Measurements from ENCODE around the gene CREB5. TPM values are rescaled to one million over a fixed set of nuclear protein-coding genes. Genes with fewer than 3 reads are reported as not detected.

Gene CREB5
- total and polyA plus RNA-seq, 2 of the 13 experiments (the other 11 are each of a cell fraction or from before 2014, with no cell fraction given): 0.38 to 0.71 TPM

GRCh38 chr7:28479507-28479947 is 67.2 kb downstream of the CREB5 start:
- in situ Hi-C loops (cut with HindIII; ENCODE audit: extremely low pct_ligation_motif_present, low pct_unique_long_range_greater_than_20kb): no loop called here
- CTCF ChIA-PET (ENCODE audit: low intra/inter-chr PET ratio, low total read pairs): no interaction called here

GRCh38 chr7:28480595-28480994 is 68.3 kb downstream of the CREB5 start:
- FAIRE-seq (no peak), DNase-seq (ENCODE audit: low spot score) (no peak), ATAC-seq (no peak)
- no peak overlapping the region for H3K4me2 ChIP-seq (ENCODE audit: low read depth, low read length)
- intact Hi-C loops (cut with micrococcal nuclease; ENCODE audit: unreplicated experiment) (no loop called here), in situ Hi-C loops (cut with HindIII; ENCODE audit: extremely low pct_ligation_motif_present, low pct_unique_long_range_greater_than_20kb) (no loop called here)
- H3K4me1 ChIP-seq (ENCODE audit: insufficient read depth, low read length): no peaks in the 10 kb centered on the region
- H3K27ac ChIP-seq (ENCODE audit: extremely low read length, insufficient read depth, low read length): no peak overlapping the region
- WGBS (ENCODE audit: low lambda C conversion rate): 77% methylated on average over 3 of the region's 3 CpGs
- no peak overlapping the region for H3K4me3 ChIP-seq (replicated peaks in 1 of 3; ENCODE audit: insufficient read depth in 1 of 3, low read depth in 2 of 3, low read length in 3 of 3)
- no peaks in the 10 kb centered on the region for H3K79me2 ChIP-seq (ENCODE audit: insufficient read depth, low read length)
- POLR2A ChIA-PET: no interaction called here
- H4K20me1 ChIP-seq (ENCODE audit: insufficient read depth, low read length): no peaks in the 10 kb centered on the region
- no peaks in the 10 kb centered on the region for H3K36me3 ChIP-seq (replicated peaks in 1 of 2; ENCODE audit: control insufficient read depth in 1 of 2, insufficient read depth in 2 of 2, low read length in 2 of 2)
- no peak overlapping the region for H3K9ac ChIP-seq (ENCODE audit: insufficient read depth, low read depth, low read length)
- TF ChIP-seq SMARCE1 (IDR thresholded peaks at IDR 0.05; ENCODE audit: borderline replicate concordance) (no peak), ADNP (CRISPR knock-in tag; IDR thresholded peaks at IDR 0.05) (no peak)
- no peak overlapping the region for H2AFZ ChIP-seq (ENCODE audit: low read length)
- no peaks in the 10 kb centered on the region for H3K9me3 ChIP-seq (ENCODE audit: low read length)
- H3K27me3 ChIP-seq (ENCODE audit: control insufficient read depth in 1 of 2, insufficient read depth in 2 of 2, low read length in 2 of 2): no peaks in the 10 kb centered on the region; a peak in 2 of 5 replicates
- BruUV-seq (replicated peaks): no TSS peak
- CTCF ChIA-PET (ENCODE audit: low intra/inter-chr PET ratio, low total read pairs): no interaction called here

More at GRCh38 chr7:28479507-28479947, 67.2 kb downstream of the CREB5 start:
- Histone ChIP-seq H3K27me3 (ENCODE audit: control insufficient read depth in 1 of 2, insufficient read depth in 2 of 2, low read length in 2 of 2) (peaks cover 0 to under 1% of the 10 kb centered on the region in 2 experiments; a peak in 2 of 5 replicates), H3K9ac (ENCODE audit: insufficient read depth, low read depth, low read length) (no peak overlapping the region), H3K4me3 (replicated peaks in 1 of 3; ENCODE audit: insufficient read depth in 1 of 3, low read depth in 2 of 3, low read length in 3 of 3) (no peak overlapping the region), H4K20me1 (ENCODE audit: insufficient read depth, low read length) (no peaks in the 10 kb centered on the region), H3K79me2 (ENCODE audit: insufficient read depth, low read length) (no peaks in the 10 kb centered on the region), H3K9me3 (ENCODE audit: low read length) (no peaks in the 10 kb centered on the region), H3K36me3 (replicated peaks in 1 of 2; ENCODE audit: control insufficient read depth in 1 of 2, insufficient read depth in 2 of 2, low read length in 2 of 2) (no peaks in the 10 kb centered on the region), H3K4me2 (ENCODE audit: low read depth, low read length) (no peak overlapping the region), H2AFZ (ENCODE audit: low read length) (no peak overlapping the region), H3K27ac (ENCODE audit: extremely low read length, insufficient read depth, low read length) (no peak overlapping the region), H3K4me1 (ENCODE audit: insufficient read depth, low read length) (no peaks in the 10 kb centered on the region)
- no peak for DNase-seq (ENCODE audit: low spot score)
- POLR2A ChIA-PET: no interaction called here
- BruUV-seq (replicated peaks): no TSS peak
- intact Hi-C loops (cut with micrococcal nuclease; ENCODE audit: unreplicated experiment): no loop called here
- no peak for FAIRE-seq
- no peak for ATAC-seq
- TF ChIP-seq SMC3 (IDR thresholded peaks at IDR 0.05; ENCODE audit: low read length) (no peak), E2F5 (CRISPR knock-in tag; conservative IDR thresholded peaks at IDR 0.05) (no peak)
- 24% methylated on average over 6 of the region's 6 CpGs for WGBS (ENCODE audit: low lambda C conversion rate)
